HCT116 (cell line): Measurements from ENCODE around the gene TTC5.
"Not testable (repeated sequence)": the region's sequence is repeated elsewhere in the genome, so short reads cannot be mapped to it uniquely, and the experiment has no call there.

ENCODE experiments used
- CEBPB ChIP-seq: IDR thresholded peaks from 2 replicates; pipeline ENCODE4 v1.6.1; 2012; ENCODE audit warnings: low read depth
- CTCF ChIP-seq, 3 experiments: fragments of 200-600 bp in 1 of 3; sonication (generic) in 1 of 3; IDR thresholded peaks in 2 of 3; conservative IDR thresholded peaks in 1 of 3; 2 replicates each; pipeline ENCODE4 v1.5.1; 2012 to 2017; ENCODE audit warnings: low read depth in 2 of 3, low read length in 2 of 3, antibody characterized with exemption in 1 of 3, borderline replicate concordance in 1 of 3, control low read depth in 1 of 3, mild to moderate bottlenecking in 1 of 3, mixed read lengths in 1 of 3, mixed run types in 1 of 3, moderate library complexity in 1 of 3; ENCODE audit not compliant: insufficient read depth in 1 of 3
- ELF1 ChIP-seq: IDR thresholded peaks from 2 replicates; pipeline ENCODE4 v1.6.1; 2012; ENCODE audit warnings: low read depth, borderline replicate concordance
- EZH2 ChIP-seq: fragments of 200-600 bp; sonication (generic); IDR thresholded peaks from 2 replicates; pipeline ENCODE4 v1.6.1; 2017; ENCODE audit warnings: antibody characterized with exemption, mixed run types
- EZH2phosphoT487 ChIP-seq: fragments of 200-600 bp; IDR thresholded peaks from 2 replicates; pipeline ENCODE4 v1.6.1; 2018; ENCODE audit warnings: antibody characterized with exemption, borderline replicate concordance
- MAX ChIP-seq: IDR thresholded peaks from 2 replicates; pipeline ENCODE4 v1.6.1; 2012
- POLR2A ChIP-seq: IDR thresholded peaks from 2 replicates; pipeline ENCODE4 v1.7.0; 2011; ENCODE audit warnings: borderline replicate concordance; ENCODE audit not compliant: insufficient read depth, insufficient read length; ENCODE audit errors: extremely low read depth
- POLR2AphosphoS5 ChIP-seq: IDR thresholded peaks from 2 replicates; pipeline ENCODE4 v1.6.1; 2011; ENCODE audit warnings: mild to moderate bottlenecking, low read depth, low read length, moderate library complexity
- REST ChIP-seq: IDR thresholded peaks from 2 replicates; pipeline ENCODE4 v1.6.1; 2012; ENCODE audit warnings: low read depth
- SP1 ChIP-seq: IDR thresholded peaks from 2 replicates; pipeline ENCODE4 v1.6.1; 2012; ENCODE audit warnings: low read depth
- ZBTB33 ChIP-seq: IDR thresholded peaks from 2 replicates; pipeline ENCODE4 v1.6.1; 2011; ENCODE audit warnings: mild to moderate bottlenecking, low read length, moderate library complexity; ENCODE audit not compliant: insufficient replicate concordance; ENCODE audit errors: extremely low read depth
- ZFX ChIP-seq: fragments of 450-650 bp; IDR thresholded peaks from 2 replicates; pipeline ENCODE4 v1.6.1; 2017

- not testable (repeated sequence) for TF ChIP-seq MAX; CTCF (IDR thresholded peaks at IDR 0.05 in 2 of 3, conservative IDR thresholded peaks at IDR 0.05 in 1 of 3; ENCODE audit: borderline replicate concordance in 1 of 3, insufficient read depth in 1 of 3, low read depth in 2 of 3, low read length in 2 of 3); EZH2phosphoT487; EZH2; SP1; ELF1; POLR2AphosphoS5; CEBPB; ZBTB33; POLR2A; ZFX; REST
These were observed 25.5 kb downstream of the TTC5 start for GRCh38 chr14:20280265-20280664.
